DLD1 (cell line): ENCODE data around the gene DIP2C.
"Not testable (repeated sequence)": the region's sequence is repeated elsewhere in the genome, so short reads cannot be mapped to it uniquely, and the experiment has no call there.

ENCODE experiments used
- in situ Hi-C: cut with HindIII; loops from 2 replicates; pipeline ENCODE4 v1.10.0; 2017; ENCODE audit warnings: low sequenced_read_pairs

DIP2C gene

GRCh38 chr10:661597-662222, 27.8 kb downstream of the DIP2C start:
- in situ Hi-C loops, result no loop called here

DNA sequence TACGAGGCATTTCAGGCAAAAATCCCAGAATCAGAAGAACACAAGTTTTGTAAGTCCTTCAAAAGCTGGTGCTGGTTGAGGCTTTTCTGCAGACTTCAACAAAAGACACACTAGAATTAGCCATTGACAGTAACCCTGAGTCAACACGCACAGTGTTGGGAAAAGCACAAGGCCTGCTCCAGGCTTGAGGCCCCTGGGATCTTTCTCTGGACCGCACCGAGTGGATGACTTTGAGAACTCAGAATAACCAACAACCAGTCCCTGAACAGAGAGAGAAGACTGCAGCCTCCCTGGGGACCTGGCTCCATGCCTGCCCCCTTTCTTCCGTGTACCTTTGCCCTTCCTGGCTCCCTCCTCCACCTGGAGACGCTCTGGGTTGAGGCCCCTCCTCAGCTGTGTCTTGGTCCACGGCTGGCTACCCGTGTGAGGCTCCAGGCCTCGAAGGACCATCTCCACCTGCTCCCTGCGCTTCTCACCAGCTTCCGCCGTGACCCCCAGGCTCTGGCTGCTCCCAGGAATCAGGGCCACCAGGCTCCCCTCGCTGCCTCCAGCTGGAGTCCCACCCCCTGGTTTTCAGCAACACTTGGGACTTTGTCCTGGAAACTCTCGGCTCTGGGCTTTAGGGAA, 28.4 kb downstream of the DIP2C start:
- in situ Hi-C loops, result no loop called here

DNA sequence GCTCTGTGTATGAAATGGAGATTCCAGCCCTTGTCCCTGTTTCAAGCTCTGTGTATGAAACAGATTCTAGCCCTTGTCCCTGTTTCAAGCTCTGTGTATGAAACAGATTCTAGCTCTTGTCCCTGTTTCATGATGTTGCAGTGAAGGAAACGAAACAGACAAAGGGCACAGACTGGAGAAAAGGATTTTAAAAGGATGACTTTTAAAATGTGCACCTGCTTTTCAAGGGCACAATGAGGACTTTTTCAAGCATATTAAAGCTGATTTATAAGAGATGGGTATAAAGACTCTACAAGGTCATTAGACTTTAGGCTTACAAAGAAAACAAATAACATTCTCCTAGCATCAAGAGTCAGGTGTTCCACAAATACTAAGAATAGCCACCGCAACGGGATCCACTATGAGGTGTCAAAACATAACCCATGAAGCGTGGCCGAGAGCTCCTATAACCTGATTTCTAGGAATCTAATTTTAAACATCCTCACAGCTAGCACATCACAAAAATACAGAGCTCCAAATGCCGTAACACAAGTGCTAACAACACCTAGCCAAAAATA, 29.0 kb downstream of the DIP2C start:
- in situ Hi-C loops, result no loop called here

DNA sequence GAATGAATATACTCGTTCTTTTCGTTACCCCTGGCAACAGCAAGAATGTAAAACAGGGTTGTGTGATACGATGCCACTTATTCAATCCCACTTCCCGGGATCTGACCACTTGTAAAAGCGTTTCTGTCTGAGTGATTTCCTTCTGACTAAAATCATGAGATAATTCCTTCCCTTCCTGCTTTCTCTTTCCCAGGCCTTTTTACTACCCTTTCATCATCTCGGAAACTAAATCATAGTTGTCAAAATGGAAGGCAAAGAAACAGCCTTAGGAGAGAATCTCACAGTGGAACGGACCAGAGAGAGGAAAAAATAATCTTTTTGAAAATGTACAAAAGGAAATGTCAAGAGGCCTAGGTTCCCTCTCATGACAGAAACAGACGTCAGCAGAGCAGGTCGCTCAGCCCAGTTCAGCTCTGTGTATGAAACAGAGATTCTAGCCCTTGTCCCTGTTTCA, 29.8 kb downstream of the DIP2C start:
- in situ Hi-C loops, result no loop called here

- in situ Hi-C loops, result not testable (repeated sequence)
Measured at GRCh38 chr10:657816-658350, 31.6 kb downstream of the DIP2C start.

DNA sequence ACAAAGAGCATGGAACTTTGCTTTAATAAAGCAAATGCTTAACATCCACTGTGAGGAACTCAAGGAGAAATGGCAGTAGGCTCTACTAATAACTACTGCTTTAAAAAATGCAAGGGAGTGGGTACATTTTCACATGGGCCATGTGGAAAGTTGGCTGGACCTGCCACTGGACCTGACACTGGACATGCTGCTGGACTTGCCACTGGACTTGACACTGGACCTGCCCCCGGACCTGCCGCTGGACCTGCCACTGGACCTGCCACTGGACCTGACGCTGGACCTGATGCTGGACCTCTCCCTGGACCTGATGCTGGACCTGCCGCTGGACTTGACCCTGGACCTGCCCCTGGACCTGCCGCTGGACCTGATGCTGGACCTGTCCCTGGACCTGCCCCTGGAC, 32.6 kb downstream of the DIP2C start:
- in situ Hi-C loops, result no loop called here

DNA sequence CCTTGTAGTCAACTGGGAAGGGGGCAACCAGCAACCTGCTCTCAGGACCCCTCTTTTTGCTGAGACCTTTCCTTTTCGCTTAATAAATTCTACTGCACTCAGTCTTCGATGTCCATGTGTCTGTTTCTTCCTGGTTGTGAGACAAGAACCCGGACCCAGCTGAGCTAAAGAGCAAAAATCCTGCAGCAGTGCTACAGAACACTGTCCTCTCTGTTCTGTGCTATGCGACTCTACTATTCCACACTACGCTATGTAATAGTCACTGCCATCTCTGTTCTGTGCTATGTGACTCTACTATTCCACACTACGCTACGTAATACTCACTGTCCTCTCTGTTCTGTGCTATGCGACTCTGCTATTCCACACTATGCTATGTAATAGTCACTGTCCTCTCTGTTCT, 34.3 kb downstream of the DIP2C start:
- in situ Hi-C loops, result no loop called here

- in situ Hi-C loops, result no loop called here
Measured at GRCh38 chr10:654647-654996, 34.8 kb downstream of the DIP2C start.

DNA sequence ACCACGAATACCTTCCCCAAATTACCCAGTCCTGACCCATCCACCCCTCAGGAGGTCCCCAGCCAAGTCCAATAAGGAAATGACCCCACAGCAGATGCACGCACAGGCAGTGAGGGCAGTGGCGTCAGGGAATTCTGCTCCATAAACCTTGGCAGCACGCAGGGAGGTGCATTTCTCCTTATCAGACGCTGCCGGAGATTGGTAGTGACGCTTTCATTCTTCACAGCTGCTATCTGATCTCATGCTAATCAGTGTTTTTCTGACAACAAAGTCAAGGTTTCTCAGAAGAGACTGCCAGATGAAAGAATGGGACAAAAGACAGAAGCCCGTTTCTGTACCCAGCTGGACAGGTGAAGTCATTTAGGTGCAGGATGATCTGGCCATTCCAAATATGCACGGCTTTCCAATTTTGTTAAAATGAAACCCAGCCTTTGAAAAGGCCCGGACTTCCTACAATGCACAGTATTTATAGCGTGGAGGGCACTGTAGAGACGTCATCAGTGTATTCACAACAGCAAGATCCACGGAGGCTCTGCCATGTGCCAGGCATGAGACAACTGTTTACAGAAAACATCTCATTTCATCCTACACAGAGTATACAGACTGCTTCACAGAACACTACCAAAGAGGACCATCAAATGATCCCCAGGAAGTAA, 35.3 kb downstream of the DIP2C start:
- in situ Hi-C loops, result no loop called here

GRCh38 chr10:652832-653459, 36.5 kb downstream of the DIP2C start:
- in situ Hi-C loops, result not testable (repeated sequence)

DNA sequence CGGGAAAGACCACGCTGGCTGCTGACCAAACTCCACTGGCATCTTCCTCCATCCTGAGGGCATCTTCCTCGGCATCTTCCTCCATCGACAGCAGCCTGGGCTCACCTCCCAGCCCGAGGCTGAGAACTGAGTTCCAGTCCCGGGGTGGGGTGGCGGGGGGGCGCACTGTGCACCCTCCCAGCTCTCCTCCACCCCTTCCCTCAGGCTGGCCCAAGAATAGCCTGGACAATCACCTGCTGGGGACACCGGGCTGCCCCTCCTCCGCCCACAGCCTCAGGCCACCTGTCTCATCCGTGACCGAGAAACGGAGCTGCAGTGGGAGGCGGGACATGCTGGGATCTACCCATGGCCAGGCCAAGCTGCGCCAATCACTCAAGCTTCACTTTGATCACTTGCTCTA, 37.2 kb downstream of the DIP2C start:
- in situ Hi-C loops, result no loop called here

DNA sequence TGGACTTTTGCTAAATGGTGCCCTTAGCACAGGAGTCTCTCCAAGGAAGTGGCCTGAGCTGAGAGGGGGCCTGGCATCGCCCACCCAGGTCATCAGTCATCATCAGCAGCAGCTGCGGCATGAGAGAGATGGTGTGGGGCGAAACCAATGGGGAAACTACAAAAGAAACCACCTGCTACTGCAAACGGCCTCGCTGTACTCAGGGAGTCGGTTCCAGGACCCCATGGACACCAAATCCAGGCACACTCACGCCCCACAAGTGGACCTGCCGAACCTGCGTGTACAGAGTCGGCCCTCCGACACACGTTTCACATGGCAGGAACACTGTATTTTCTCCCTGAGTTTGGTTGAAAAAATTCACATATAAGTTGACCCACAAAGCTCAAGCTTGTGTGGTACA, 37.8 kb downstream of the DIP2C start:
- in situ Hi-C loops, result no loop called here

- in situ Hi-C loops, result no loop called here
Measured at GRCh38 chr10:650886-651615, 38.4 kb downstream of the DIP2C start.

DNA sequence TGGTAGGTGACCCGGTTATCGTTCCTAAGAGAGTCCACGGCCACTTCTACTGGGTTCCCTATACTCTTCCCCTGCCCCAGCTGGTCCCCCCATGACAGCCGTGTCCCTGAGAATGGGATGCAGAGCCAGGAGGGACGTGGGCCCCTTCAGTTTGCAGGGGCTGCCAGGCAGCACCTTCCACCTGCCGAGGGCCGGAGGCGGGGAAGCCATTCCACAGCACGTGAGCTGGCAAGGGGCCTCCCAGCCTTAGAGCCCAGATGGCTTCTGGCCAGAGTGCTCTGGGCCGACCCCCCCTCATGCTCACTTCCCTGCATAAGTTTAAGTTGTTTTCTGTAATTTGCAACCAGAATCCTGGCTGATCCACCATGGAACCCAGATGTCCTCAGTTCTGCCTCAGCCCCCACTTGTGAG, 39.0 kb downstream of the DIP2C start:
- in situ Hi-C loops, result no loop called here

GRCh38 chr10:649798-650440, 39.5 kb downstream of the DIP2C start:
- in situ Hi-C loops, result no loop called here

DNA sequence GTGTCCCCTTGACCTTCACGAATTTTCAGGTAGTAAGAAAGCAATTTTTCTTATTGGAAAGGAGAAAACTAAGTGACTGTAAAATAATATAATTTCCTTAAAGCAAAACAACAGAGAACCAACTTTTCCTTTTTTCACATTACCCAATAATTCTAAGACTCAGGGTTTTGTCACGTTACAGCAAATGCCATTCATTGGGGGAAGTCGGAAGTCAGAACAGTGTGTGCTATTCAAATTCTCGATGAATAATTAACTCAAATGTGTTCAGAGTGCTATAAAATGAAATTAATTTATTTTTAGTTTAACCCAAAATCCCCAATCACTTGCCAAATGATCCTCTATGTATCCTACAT, 40.0 kb downstream of the DIP2C start:
- in situ Hi-C loops, result no loop called here

GRCh38 chr10:647019-647418, 42.4 kb downstream of the DIP2C start:
- in situ Hi-C loops, result not testable (repeated sequence)

- in situ Hi-C loops, result no loop called here
Measured at GRCh38 chr10:646118-646524, 43.3 kb downstream of the DIP2C start.

DNA sequence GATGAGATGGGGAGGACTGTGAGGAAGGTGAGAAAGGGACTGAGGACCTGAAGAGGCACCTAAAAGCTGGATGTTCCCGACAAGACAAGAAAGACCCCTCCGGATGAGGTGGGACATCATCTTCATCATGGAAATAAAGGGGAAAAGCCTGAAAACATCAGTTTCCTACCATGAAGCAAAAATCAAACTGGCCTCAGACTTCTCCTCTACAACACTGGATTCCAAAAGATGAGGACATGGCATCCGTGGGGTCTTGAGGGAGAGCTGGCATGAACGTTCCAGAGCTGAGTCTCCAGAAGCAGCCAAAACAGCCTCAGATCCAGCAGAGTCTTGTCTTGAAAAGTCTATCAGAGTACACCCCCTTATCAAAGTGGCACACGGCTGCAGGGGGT, 44.5 kb downstream of the DIP2C start:
- in situ Hi-C loops, result no loop called here
